B cell (primary cell): Measurements from ENCODE around the gene PPP2R2B. TPM values are rescaled to one million over a fixed set of nuclear protein-coding genes. Genes with fewer than 3 reads are reported as not detected.

Experiments
- ATAC-seq: fragments of 200-7000 bp; cut with Tn5 transposase; one replicate; pipeline ENCODE4 v1.10.0; 2021; ENCODE audit warnings: low read depth, mild to moderate bottlenecking, moderate number of reproducible peaks, moderate library complexity
- CTCF ChIA-PET: fragments of 350-600 bp; sonication (Branson Sonifier 250); formaldehyde crosslinking; loops from one replicate; lab custom pipeline; 2021; ENCODE audit warnings: antibody characterized with exemption, inconsistent platforms; lab: Charles Lee
- POLR2A ChIA-PET: fragments of 350-600 bp; sonication (Branson Sonifier 250); formaldehyde crosslinking; loops from one replicate; lab custom pipeline; 2021; ENCODE audit warnings: antibody characterized with exemption; lab: Charles Lee
- DNase-seq: peaks from one replicate; pipeline ENCODE4 v3.0.0; 2013
- H2AFZ ChIP-seq: 2 replicates; pipeline ENCODE4 v1.6.1; 2012; ENCODE audit warnings: mild to moderate bottlenecking, low read depth, low read length; ENCODE audit not compliant: insufficient read depth, poor library complexity, severe bottlenecking
- H3K27ac ChIP-seq, 2 donors: 1 replicate in 1 of 2; 2 replicates in 1 of 2; pipeline ENCODE4 v1.5.1; 2012 to 2013; ENCODE audit warnings: low read length in 2 of 2, mild to moderate bottlenecking in 2 of 2, moderate library complexity in 1 of 2
- H3K27me3 ChIP-seq, 4 experiments: fragments of 200-600 bp in 1 of 4; sonication (generic) in 1 of 4; replicated peaks in 1 of 4; 1 replicate in 2 of 4; 2 replicates in 2 of 4; pipeline versions ENCODE4 v1.6.1 to v1.7.0; 2013 to 2016; ENCODE audit warnings: low read length in 3 of 4, mild to moderate bottlenecking in 2 of 4, mixed read lengths in 1 of 4, moderate library complexity in 1 of 4; ENCODE audit not compliant: insufficient read depth in 4 of 4, control insufficient read depth in 3 of 4; ENCODE audit errors: control extremely low read depth in 1 of 4
- H3K36me3 ChIP-seq, 2 experiments: replicated peaks in 1 of 2; 1 replicate in 1 of 2; 2 replicates in 1 of 2; pipeline versions ENCODE4 v1.6.1 to v1.7.1; 2013; ENCODE audit warnings: low read length in 1 of 2; ENCODE audit not compliant: insufficient read depth in 2 of 2, control insufficient read depth in 1 of 2; ENCODE audit errors: control extremely low read depth in 1 of 2, extremely low read depth in 1 of 2
- H3K4me1 ChIP-seq, 2 donors: fragments of 200-600 bp in 1 of 2; sonication (generic) in 1 of 2; 1 replicate in 1 of 2; 2 replicates in 1 of 2; pipeline versions ENCODE4 v1.5.1 to v1.6.1; 2013 to 2017; ENCODE audit warnings: low read length in 2 of 2; ENCODE audit not compliant: control insufficient read depth in 2 of 2, insufficient read depth in 2 of 2
- H3K4me2 ChIP-seq: replicated peaks from 2 replicates; pipeline ENCODE3; 2012; ENCODE audit warnings: mild to moderate bottlenecking, low read depth, low read length; ENCODE audit not compliant: poor library complexity, severe bottlenecking
- H3K4me3 ChIP-seq, 5 experiments: fragments of 200-600 bp in 1 of 5; sonication (generic) in 1 of 5; 1 replicate in 3 of 5; 2 replicates in 2 of 5; pipeline versions ENCODE4 v1.5.1 to v1.7.0; 2011 to 2016; ENCODE audit warnings: low read length in 4 of 5, mild to moderate bottlenecking in 4 of 5, low read depth in 2 of 5, control low read depth in 1 of 5, moderate library complexity in 1 of 5; ENCODE audit not compliant: insufficient read depth in 1 of 5; ENCODE audit errors: control extremely low read depth in 1 of 5, extremely low read depth in 1 of 5
- H3K79me2 ChIP-seq: fragments of 200-600 bp; sonication (generic); one replicate; pipeline ENCODE4 v1.6.0; 2016; ENCODE audit warnings: low read length; ENCODE audit not compliant: control insufficient read depth, insufficient read depth
- H3K9ac ChIP-seq: fragments of 200-600 bp; sonication (generic); 2 replicates; pipeline ENCODE4 v1.6.1; 2017; ENCODE audit warnings: mild to moderate bottlenecking, low read length, moderate library complexity
- H3K9me3 ChIP-seq, 3 donors: one replicate each; pipeline versions ENCODE4 v1.6.1 to v1.7.1; 2013; ENCODE audit warnings: low read length in 2 of 3; ENCODE audit not compliant: control insufficient read depth in 2 of 3, insufficient read depth in 1 of 3; ENCODE audit errors: control extremely low read depth in 1 of 3
- H4K20me1 ChIP-seq: 2 replicates; pipeline ENCODE4 v1.6.0; 2012; ENCODE audit warnings: mild to moderate bottlenecking, low read length; ENCODE audit not compliant: insufficient read depth, control insufficient read depth, poor library complexity, severe bottlenecking
- H3K27ac Mint-ChIP-seq: one replicate; pipeline ENCODE4 v1.8.0; 2021; ENCODE audit warnings: mixed read lengths
- H3K27me3 Mint-ChIP-seq: one replicate; pipeline ENCODE4 v1.8.0; 2021; ENCODE audit warnings: mixed read lengths
- H3K4me1 Mint-ChIP-seq: one replicate; pipeline ENCODE4 v1.8.0; 2021; ENCODE audit warnings: mixed read lengths
- H3K4me3 Mint-ChIP-seq: one replicate; pipeline ENCODE4 v1.8.0; 2021; ENCODE audit warnings: mixed read lengths
- H3K9me3 Mint-ChIP-seq: one replicate; pipeline ENCODE4 v1.8.0; 2022; ENCODE audit warnings: mixed read lengths; ENCODE audit not compliant: insufficient read depth
- EZH2 ChIP-seq: IDR thresholded peaks from 2 replicates; pipeline ENCODE4 v1.6.1; 2012; ENCODE audit warnings: borderline replicate concordance, low read depth, mild to moderate bottlenecking, moderate library complexity, low read length; ENCODE audit not compliant: insufficient read depth, poor library complexity, severe bottlenecking
- WGBS: methylation state at CpG from one replicate; pipeline ENCODE4 v1.1.5; 2013; ENCODE audit warnings: missing lambda C conversion rate; ENCODE audit not compliant: insufficient coverage; 5-methylcytosine and 5-hydroxymethylcytosine counted together
- intact Hi-C: fragments of 100-400 bp; cut with micrococcal nuclease; formaldehyde crosslinking; loops from one replicate; pipeline ENCODE4 v1.10.0; 2022
- polyA plus RNA-seq: library from polyadenylated mRNA; depleted of rRNA; stranded (reverse); fragments of >200 nt; gene quantifications from 2 replicates; pipeline ENCODE4 v1.2.3, GENCODE V29; 2012
- total RNA-seq, 2 donors: library from RNA; stranded (reverse); fragments of 120-200 nt in 1 of 2; gene quantifications; 1 replicate in 1 of 2; 2 replicates in 1 of 2; pipeline versions ENCODE4 v1.2.3 to v1.2.4, GENCODE V29; 2013 to 2022
- TF ChIP-seq, protein P1 (sequence below): fragments of 200-600 bp; IDR thresholded peaks from one replicate; pipeline ENCODE4 v1.8.0; 2022; ENCODE audit warnings: antibody characterized with exemption, mild to moderate bottlenecking

PPP2R2B gene
- total and polyA plus RNA-seq, 2 donors (not counting 1 experiment from before 2014, with no cell fraction given): 0.03 TPM; not detected in 1

DNA sequence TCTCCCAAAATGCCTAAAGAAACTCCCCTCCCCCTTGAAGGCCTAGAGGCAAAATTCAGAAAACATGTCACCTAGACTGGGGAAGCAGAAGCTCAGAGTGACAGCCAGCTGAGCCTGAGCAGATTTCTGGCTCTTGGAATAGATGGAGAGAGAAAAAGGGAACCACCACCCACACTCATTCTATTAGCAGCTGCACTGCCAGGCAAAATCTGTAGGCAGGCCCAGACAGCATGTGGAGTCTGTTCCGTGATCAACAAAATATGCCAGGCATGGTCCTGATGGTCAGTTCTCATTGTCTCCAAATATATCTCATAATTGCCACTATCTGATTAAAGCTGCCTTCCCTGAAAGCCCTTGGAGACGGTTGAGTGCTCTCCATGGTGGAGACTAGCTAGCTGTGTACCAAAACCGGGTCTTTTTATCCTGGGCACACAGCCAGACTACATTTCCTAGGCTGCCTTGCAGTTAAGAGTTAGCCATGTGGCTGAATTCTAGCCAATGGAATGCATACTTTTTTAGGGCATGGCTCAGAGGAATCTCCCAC is 230.8 kb downstream of the PPP2R2B start:
- no peak for ATAC-seq
- DNase-seq: no peak
- Mint-ChIP-seq H3K27ac (no peak overlapping the region), H3K9me3 (no peaks in the 10 kb centered on the region), H3K4me3 (no peak overlapping the region), H3K4me1 (no peaks in the 10 kb centered on the region), H3K27me3 (peaks cover 4% of the 10 kb centered on the region)
- intact Hi-C loops: no loop called here
- ChIA-PET POLR2A (no interaction called here), CTCF (no interaction called here)
- no peaks in the 10 kb centered on the region for H3K79me2 ChIP-seq
- H3K9ac ChIP-seq: no peak overlapping the region
- no peak overlapping the region for H3K4me2 ChIP-seq
- H2AFZ ChIP-seq: no peak overlapping the region
- WGBS: 79% methylated on average over 3 of the region's 3 CpGs
- H3K36me3 ChIP-seq: no peaks in the 10 kb centered on the region
- H3K27ac ChIP-seq: no peak overlapping the region
- H4K20me1 ChIP-seq: no peaks in the 10 kb centered on the region
- no peaks in the 10 kb centered on the region for H3K27me3 ChIP-seq
- TF ChIP-seq EZH2: no peak
- TF ChIP-seq, protein P1, sequence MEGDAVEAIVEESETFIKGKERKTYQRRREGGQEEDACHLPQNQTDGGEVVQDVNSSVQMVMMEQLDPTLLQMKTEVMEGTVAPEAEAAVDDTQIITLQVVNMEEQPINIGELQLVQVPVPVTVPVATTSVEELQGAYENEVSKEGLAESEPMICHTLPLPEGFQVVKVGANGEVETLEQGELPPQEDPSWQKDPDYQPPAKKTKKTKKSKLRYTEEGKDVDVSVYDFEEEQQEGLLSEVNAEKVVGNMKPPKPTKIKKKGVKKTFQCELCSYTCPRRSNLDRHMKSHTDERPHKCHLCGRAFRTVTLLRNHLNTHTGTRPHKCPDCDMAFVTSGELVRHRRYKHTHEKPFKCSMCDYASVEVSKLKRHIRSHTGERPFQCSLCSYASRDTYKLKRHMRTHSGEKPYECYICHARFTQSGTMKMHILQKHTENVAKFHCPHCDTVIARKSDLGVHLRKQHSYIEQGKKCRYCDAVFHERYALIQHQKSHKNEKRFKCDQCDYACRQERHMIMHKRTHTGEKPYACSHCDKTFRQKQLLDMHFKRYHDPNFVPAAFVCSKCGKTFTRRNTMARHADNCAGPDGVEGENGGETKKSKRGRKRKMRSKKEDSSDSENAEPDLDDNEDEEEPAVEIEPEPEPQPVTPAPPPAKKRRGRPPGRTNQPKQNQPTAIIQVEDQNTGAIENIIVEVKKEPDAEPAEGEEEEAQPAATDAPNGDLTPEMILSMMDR: no peak
- H3K4me1 ChIP-seq: no peaks in the 10 kb centered on the region
- H3K4me3 ChIP-seq: no peak overlapping the region
- no peaks in the 10 kb centered on the region for H3K9me3 ChIP-seq

DNA sequence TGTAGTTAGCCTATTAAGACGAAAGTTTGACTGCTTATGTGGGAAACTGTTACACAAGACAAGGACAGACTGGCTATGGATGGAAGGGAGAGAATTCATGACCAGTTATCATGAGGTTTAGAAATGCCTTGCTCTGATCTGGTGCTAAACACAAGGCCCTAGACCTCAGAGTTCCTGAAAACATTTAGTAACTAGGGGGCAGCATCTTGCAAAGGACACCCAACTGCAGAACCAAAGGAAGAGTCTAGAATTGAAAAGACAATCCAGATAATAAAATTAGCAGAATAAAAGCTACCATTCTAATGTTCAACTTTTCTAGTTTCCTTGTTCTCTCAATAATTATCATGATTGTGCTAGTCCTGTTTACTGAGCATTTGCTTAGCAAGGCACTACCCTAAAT is 232.1 kb downstream of the PPP2R2B start:
- H2AFZ ChIP-seq: no peak overlapping the region
- ChIA-PET CTCF (no interaction called here), POLR2A (no interaction called here)
- no peak overlapping the region for H3K4me3 ChIP-seq
- no peaks in the 10 kb centered on the region for H3K4me1 ChIP-seq
- Mint-ChIP-seq H3K9me3 (no peaks in the 10 kb centered on the region), H3K4me3 (no peak overlapping the region), H3K27me3 (no peaks in the 10 kb centered on the region), H3K27ac (no peak overlapping the region), H3K4me1 (no peaks in the 10 kb centered on the region)
- H3K27me3 ChIP-seq: no peaks in the 10 kb centered on the region
- H3K36me3 ChIP-seq: no peaks in the 10 kb centered on the region
- no peak for ATAC-seq
- intact Hi-C loops: no loop called here
- H3K4me2 ChIP-seq: no peak overlapping the region
- H3K9ac ChIP-seq: no peak overlapping the region
- H3K27ac ChIP-seq: no peak overlapping the region
- no CpG with 5 or more reads among the region's 1 CpG for WGBS
- DNase-seq: no peak
- H3K79me2 ChIP-seq: no peaks in the 10 kb centered on the region
- no peaks in the 10 kb centered on the region for H3K9me3 ChIP-seq
- H4K20me1 ChIP-seq: no peaks in the 10 kb centered on the region
- TF ChIP-seq, protein P1: no peak
- no peak for TF ChIP-seq EZH2
